Hippocampal formation (tissue), 2 donors: ENCODE data around the gene CFH.
"Not testable (repeated sequence)": the region's sequence is repeated elsewhere in the genome, so short reads cannot be mapped to it uniquely, and the experiment has no call there.

Source experiments
- DNase-seq, 2 donors: peaks; one replicate each; lab custom pipeline; 2025; lab: John Stamatoyannopoulos, UW

The CFH gene

DNA sequence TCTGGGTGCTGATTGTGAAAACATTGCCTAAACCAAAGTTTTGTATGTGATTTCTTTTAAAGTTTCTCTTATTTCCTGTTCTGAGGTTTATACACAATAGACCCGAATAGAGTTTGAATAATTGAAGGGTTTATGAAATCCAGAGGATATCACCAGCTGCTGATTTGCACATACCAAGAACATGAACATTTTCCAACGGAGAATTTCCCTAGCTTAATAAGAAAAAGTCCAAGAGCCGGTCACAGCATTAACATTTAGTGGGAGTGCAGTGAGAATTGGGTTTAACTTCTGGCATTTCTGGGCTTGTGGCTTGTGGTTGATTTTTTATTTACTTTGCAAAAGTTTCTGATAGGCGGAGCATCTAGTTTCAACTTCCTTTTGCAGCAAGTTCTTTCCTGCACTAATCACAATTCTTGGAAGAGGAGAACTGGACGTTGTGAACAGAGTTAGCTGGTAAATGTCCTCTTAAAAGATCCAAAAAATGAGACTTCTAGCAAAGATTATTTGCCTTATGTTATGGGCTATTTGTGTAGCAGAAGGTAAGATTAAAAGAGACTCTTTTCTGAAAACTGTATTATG lies at the start of gene CFH:
Gene CFH (plus strand): TSS at position 407 of the 579 bp plus-strand sequence. CDS start 75 bp downstream, at position 482.
- no peak for DNase-seq

GRCh38 chr1:196603651-196604050 lies 48.2 kb upstream of the CFH start:
- no peak for DNase-seq

DNA sequence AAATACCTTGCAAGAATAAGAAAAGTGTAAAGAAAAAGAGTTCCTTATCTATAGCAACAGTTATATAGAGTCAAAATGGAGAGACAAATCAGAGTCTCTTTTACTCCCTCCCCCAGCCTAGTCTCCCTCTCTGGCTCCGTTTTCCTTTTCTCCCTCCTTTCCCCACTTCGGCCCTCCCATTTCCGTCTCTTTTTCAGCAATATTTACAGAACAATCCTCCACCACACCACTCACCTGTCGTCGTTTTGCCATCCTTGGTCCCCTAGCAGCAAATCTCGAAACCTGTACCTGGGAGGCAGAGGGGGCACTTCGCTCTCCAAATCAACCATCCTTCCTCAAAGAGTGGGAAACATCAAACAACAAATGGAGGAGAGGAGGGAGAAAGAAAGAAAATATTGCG lies 43.9 kb upstream of the CFH start:
- DNase-seq, result no peak

GRCh38 chr1:196608390-196609369 lies 43.2 kb upstream of the CFH start, which contains the start of gene KCNT2:
KCNT2 (minus strand) TSS chr1:196608440; CDS start chr1:196608309, 131 bp downstream.
- DNase-seq, result peak; percentile 3 to 6

GRCh38 chr1:196609370-196609737 lies 42.5 kb upstream of the CFH start:
- DNase-seq, result no peak

DNA sequence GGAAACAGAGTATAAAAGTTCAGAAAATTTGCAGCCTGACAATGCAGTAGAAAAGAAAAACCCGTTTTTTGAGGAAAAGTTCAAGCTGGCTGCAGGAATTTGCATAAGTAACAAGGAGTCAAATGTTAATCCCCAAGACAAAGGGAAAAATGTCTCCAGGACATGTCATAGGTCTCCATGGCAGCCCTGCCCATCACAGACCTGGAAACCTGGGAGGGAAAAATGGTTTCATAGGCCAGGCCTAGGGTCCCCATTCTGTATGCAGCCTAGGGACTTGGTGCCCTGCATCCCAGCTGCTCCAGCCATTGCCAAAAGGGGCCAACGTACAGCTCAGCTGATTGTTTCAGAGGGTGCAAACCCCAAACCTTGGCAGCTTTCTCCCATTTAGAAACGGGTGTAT lies 40.0 kb upstream of the CFH start:
- DNase-seq, result no peak

DNA sequence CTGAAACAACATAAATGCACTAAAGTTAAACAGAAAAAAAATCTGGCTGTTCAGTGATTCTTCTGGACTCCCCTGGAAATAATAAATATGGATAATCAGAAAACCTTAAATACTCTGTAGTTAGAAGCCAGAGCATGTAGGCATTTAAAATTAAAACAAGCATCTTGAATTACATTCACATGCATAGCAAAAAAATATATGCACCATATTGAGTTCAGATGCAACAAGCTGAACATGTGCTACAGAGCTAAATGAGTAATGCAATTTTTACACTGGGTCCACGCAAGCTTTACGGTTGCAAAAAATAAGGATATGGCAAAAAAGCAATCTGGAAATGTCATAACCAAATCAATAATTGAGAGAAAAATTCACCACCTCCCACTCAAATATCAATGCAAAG lies 32.1 kb upstream of the CFH start:
- no peak for DNase-seq

GRCh38 chr1:196623079-196623478 lies 28.8 kb upstream of the CFH start:
- no peak for DNase-seq

GRCh38 chr1:196628838-196629237 lies 23.0 kb upstream of the CFH start:
- DNase-seq, result no peak

GRCh38 chr1:196637606-196638005 lies 14.2 kb upstream of the CFH start:
- DNase-seq, result no peak

- DNase-seq, result no peak
Measured at GRCh38 chr1:196638466-196638865, 13.4 kb upstream of the CFH start.

DNA sequence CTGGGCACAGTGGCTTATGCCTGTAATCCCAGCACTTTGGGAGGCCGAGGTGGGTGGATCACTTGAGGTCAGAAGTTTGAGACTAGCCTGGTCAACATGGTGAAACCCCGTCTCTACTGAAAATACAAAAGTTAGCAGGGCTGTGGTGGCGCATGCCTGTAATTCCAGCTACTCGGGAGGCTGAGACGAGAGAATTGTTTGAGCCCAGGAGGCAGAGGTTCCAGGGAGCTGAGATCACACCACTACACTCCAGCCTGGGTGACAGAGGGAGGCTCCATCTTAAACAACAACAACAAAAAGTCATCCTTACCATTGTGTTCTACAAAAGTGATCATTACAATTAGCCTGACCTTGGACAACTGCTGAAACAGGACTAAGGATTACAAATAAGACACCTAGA lies 12.6 kb upstream of the CFH start:
- not testable (repeated sequence) for DNase-seq

DNA sequence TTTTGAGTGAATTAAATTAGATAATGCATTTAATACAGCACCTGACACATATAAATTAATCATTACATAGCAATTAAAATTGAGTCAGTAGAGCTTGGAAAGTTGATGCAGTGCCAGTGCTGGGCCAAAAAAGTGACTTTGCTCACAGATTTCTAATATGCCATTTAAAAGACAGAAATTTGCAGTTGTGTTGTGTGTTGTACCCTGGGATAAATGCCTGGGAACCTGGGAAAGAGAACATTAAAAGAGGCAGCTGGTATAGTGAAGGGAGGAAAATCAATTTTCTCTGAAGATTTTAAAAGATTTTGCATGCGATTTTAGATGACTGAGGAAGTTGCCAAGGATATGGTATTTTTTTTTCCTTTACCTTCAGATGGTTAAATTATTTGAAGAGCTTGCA lies 10.9 kb upstream of the CFH start:
- no peak for DNase-seq

GRCh38 chr1:196649990-196650389 lies 1.9 kb upstream of the CFH start:
- DNase-seq, result no peak

GRCh38 chr1:196650403-196650802 lies 1.4 kb upstream of the CFH start:
- no peak for DNase-seq

- no peak for DNase-seq
Measured at GRCh38 chr1:196651079-196651478, 764 bp upstream of the CFH start.

GRCh38 chr1:196654271-196654670 lies 2.4 kb downstream of the CFH start:
- DNase-seq, result no peak

DNA sequence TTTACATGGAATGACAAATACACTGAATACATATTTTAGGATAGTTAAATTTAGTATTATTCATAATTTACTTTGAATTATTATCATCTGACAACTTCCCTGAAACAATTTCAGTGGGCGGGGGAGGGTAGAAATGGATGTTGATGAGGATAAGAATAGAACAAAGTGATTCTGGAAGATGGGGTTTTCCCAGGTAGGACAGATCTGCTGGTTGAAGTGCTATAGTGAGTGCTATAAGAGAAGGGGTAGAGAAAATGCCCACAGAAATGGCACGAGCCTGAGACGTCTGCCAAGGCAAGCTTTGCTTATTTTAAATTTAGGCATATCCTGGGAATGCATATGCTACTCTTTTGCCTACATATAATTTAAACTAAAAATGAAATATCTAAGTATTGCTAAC lies 3.2 kb downstream of the CFH start:
- no peak for DNase-seq

- no peak for DNase-seq
Measured at GRCh38 chr1:196655494-196655893, 3.7 kb downstream of the CFH start.

- DNase-seq, result no peak
Measured at GRCh38 chr1:196659471-196659870, 7.6 kb downstream of the CFH start.

DNA sequence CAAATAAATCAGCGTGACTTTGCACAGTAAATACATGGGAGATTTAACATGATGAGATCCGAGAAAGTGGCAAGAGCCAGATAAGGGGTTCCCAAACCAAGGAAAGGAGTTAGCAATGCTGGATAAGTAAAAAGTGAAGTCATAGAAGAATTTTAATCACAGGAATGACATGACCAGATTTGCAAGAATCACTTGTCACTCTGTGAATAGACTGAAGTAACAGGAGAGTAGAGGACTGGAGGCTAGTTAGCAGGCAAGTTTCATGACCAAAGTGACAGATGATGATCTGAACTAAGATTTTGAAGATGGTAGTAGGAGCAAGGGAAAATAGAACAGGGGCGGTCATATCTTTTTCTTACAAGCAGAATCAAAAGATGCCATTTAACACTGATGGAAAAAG lies 8.4 kb downstream of the CFH start:
- DNase-seq, result no peak

- peak in 1 of 2 donors; percentile 61 for DNase-seq
Measured at GRCh38 chr1:196660852-196661251, 9.0 kb downstream of the CFH start.

DNA sequence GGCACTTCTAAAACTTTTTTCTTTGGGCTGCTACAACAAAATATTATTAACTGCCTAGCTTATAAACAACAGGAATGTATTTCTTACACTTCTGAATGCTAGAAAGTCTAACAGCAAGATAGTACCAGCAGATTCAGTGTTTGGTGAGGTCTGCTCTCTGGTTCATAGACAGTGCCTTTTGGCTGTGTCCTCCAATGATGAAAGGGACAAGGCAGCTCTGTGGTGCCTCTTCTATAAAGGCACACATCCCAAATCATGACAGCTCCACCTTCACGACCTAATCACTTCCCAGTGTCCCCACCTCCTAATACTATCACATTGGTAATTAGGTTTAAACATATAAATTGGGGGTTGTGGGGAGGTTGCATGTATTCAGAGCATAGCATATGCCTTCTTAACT lies 9.5 kb downstream of the CFH start:
- DNase-seq, result no peak
